ENCODE measurements around the gene PPP1CA. TPM values are rescaled to one million over a fixed set of nuclear protein-coding genes. Genes with fewer than 3 reads are reported as not detected.
"Not testable (repeated sequence)": the region's sequence is repeated elsewhere in the genome, so short reads cannot be mapped to it uniquely, and the experiment has no call there.

The PPP1CA gene
- total RNA-seq, 1 experiment from 2014 or later, result 169 TPM

- H3K9me3 ChIP-seq (replicated peaks), result no peaks in the 10 kb centered on the region
- peaks cover 33% of the 10 kb centered on the region for H3K27me3 ChIP-seq
- no peak for DNase-seq
- no peaks in the 10 kb centered on the region for H3K36me3 ChIP-seq
- H3K27ac ChIP-seq, result no peak overlapping the region
- peaks cover 6% of the 10 kb centered on the region; the same call in 1 of the 2 replicates for H3K4me1 ChIP-seq
- no peak overlapping the region for H3K4me3 ChIP-seq
Observed at GRCh38 chr11:67406420-67406968, 4.8 kb upstream of the PPP1CA start.

DNA sequence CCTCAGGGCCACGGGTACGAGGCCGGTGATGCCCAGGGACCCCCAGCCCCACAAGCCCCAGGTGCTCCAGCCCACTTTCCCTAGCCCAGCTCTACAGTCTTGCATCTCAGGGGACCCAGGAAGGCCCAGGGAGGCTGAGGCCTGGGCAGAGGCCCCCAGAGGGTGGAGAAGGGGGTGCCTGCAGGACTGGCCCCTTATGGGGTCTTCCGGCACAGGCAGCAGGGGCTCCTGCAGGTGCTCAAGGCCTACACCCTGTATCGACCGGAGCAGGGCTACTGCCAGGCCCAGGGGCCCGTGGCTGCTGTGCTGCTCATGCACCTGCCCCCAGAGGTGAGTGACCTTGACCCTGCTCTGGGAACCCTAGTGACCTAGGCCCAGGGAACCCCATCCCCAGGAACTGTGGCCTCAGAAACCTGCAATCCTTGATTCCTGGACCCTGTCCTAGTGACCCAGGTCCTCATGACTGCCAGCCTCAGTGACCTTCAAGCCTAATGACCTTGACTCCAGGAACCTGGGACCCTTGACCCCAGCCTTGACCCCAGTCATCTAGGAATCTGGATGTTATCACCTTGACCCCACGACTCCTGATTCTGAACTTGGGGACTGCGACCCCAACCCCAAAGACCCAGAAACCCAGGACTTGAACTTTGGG lies 4.2 kb upstream of the PPP1CA start:
- Histone ChIP-seq H3K36me3 (no peaks in the 10 kb centered on the region), H3K27ac (no peak overlapping the region), H3K4me1 (peaks cover 6% of the 10 kb centered on the region; the same call in 1 of the 2 replicates), H3K4me3 (no peak overlapping the region), H3K9me3 (replicated peaks) (no peaks in the 10 kb centered on the region), H3K27me3 (peaks cover 32% of the 10 kb centered on the region)
- DNase-seq, result no peak

DNA sequence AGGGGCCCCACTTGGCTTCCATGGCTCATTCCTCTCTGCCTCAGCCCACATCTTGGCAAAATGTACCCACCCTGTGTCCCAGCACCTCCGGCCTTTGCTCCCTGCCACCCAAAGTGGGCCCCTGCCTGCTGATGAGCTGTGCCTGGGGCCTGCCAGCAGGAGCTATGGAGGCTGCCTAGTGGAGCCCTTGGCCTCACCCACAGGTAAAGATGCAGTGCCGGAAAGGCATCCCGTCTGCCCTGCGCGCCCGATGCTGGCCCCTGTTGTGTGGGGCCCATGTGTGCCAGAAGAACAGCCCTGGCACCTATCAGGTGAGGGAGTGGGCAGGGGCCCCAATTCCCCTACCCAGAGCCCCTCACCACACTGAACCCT lies 3.5 kb upstream of the PPP1CA start:
- Histone ChIP-seq H3K4me1 (peaks cover 7% of the 10 kb centered on the region; the same call in 1 of the 2 replicates), H3K36me3 (no peaks in the 10 kb centered on the region; the same call in 1 of the 2 replicates), H3K27ac (no peak overlapping the region), H3K4me3 (no peak overlapping the region), H3K27me3 (peaks cover 26% of the 10 kb centered on the region), H3K9me3 (replicated peaks) (no peaks in the 10 kb centered on the region)
- DNase-seq, result no peak

- Histone ChIP-seq H3K4me3 (no peak overlapping the region), H3K4me1 (peaks cover 7% of the 10 kb centered on the region; the same call in 1 of the 2 replicates), H3K27ac (no peak overlapping the region), H3K9me3 (replicated peaks) (no peaks in the 10 kb centered on the region), H3K36me3 (peaks cover under 1% of the 10 kb centered on the region), H3K27me3 (peaks cover 21% of the 10 kb centered on the region)
- DNase-seq, result no peak
Observed at GRCh38 chr11:67404515-67405195, 3.0 kb upstream of the PPP1CA start.

DNA sequence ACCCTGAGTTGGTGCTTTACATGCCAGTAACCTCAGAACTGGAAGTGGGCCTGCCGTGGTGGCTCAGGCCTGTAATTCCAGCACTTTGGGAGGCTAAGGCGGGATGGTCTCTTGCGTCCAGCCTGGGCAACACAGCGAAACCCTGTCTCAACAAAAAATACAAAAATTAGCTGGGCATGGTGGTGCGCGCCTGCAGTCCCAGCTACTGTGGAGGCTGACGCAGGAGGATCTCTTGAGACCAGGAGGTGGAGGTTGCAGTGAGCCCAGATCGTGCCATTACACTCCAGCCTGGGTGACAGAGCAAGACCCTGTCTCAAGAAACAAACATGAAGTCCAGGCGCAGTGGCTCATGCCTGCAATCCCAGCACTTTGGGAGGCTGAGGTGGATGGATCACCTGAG lies 1.4 kb upstream of the PPP1CA start:
- not testable (repeated sequence) for H3K36me3 ChIP-seq; H3K4me1 ChIP-seq; H3K9me3 ChIP-seq (replicated peaks); H3K4me3 ChIP-seq; DNase-seq; H3K27me3 ChIP-seq; H3K27ac ChIP-seq

- H3K9me3 ChIP-seq (replicated peaks); H3K27me3 ChIP-seq; H3K4me1 ChIP-seq; DNase-seq: not testable (repeated sequence)
- H3K36me3 ChIP-seq, result peaks cover 13% of the 10 kb centered on the region
- peak overlapping the region; percentile 35; the same call in 1 of the 2 replicates for H3K27ac ChIP-seq
- H3K4me3 ChIP-seq, result peak overlapping the region; percentile 78
Observed at GRCh38 chr11:67402192-67402839, 658 bp upstream of the PPP1CA start.

DNA sequence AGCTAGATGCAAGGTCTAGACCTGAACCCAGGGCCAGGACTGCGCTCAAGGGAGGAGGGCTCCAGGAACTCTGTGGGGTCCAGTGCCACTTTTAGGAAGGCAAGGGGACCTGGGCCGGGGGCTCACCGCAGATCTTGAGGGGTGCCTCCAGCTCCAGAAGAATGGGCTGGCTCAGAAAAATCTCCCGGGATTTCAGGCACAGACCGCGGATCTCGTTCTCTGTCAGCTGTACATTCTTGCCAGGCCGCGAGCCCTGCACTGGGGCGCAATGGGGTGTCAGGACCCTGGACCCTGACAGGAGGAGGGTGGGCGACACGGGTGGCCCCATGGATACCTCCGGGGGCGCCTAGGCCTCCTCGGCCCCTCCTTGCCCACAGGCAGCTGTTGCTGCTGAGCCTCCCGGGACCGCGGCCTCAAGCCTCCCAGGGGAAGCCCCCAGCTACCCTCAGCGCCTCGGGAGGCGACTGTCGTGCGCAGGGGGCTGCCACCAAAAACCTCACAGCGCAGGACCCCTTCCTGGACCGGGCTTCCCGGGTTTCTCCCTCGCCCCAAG lies 640 bp downstream of the PPP1CA start:
- DNase-seq, result peak in 1 of 2 experiments; percentile 53
- H3K4me1 ChIP-seq, result peaks cover 5% of the 10 kb centered on the region; the same call in 1 of the 2 replicates
- peak overlapping the region; percentile 70 for H3K27ac ChIP-seq
- H3K36me3 ChIP-seq, result peaks cover 14% of the 10 kb centered on the region
- H3K4me3 ChIP-seq, result peak overlapping the region; percentile 78
- H3K9me3 ChIP-seq (replicated peaks), result no peaks in the 10 kb centered on the region
- H3K27me3 ChIP-seq, result no peaks in the 10 kb centered on the region

- Histone ChIP-seq H3K4me1 (peaks cover 5% of the 10 kb centered on the region; the same call in 1 of the 2 replicates), H3K27me3 (no peaks in the 10 kb centered on the region), H3K36me3 (peaks cover 18% of the 10 kb centered on the region), H3K9me3 (replicated peaks) (no peaks in the 10 kb centered on the region), H3K27ac (peak overlapping the region; percentile 70), H3K4me3 (peak overlapping the region; percentile 78)
- DNase-seq, result no peak
Observed at GRCh38 chr11:67400251-67400941, 1.3 kb downstream of the PPP1CA start.

GRCh38 chr11:67398661-67399563 lies 2.7 kb downstream of the PPP1CA start:
- DNase-seq, result no peak
- Histone ChIP-seq H3K4me1 (peaks cover 5% of the 10 kb centered on the region; the same call in 1 of the 2 replicates), H3K36me3 (peaks cover 18% of the 10 kb centered on the region), H3K27me3 (no peaks in the 10 kb centered on the region), H3K27ac (no peak overlapping the region), H3K4me3 (no peak overlapping the region), H3K9me3 (replicated peaks) (no peaks in the 10 kb centered on the region)

DNA sequence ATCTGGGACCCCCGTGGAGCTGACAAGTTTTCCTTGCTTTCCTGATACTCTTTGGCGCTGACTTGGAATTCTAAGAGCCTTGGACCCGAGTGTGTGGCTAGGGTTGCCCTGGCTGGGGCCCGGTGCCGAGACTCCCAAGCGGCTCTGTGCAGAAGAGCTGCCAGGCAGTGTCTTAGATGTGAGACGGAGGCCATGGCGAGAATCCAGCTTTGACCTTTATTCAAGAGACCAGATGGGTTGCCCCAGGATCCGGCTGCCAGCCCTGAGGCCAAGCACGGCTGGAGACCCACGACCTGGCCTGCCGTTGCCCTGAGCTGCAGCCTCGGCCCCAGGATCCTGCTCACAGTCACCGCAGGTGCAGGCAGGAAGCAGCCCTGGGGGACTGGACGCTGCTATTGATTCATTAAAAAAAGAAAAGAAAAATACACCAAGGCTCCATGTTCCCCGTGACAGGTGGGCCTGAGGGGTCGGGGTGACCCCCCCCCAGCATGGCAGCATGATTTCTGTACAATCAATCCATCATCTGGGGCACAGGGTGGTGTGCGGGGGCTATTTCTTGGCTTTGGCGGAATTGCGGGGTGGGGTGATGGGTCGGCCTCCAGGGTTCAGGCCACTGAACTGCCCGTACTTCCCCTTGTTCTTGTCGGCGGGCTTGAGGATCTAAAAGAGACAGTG lies 3.5 kb downstream of the PPP1CA start:
- Histone ChIP-seq H3K36me3 (peaks cover 18% of the 10 kb centered on the region), H3K9me3 (replicated peaks) (no peaks in the 10 kb centered on the region), H3K4me1 (peaks cover 5% of the 10 kb centered on the region; the same call in 1 of the 2 replicates), H3K27me3 (no peaks in the 10 kb centered on the region), H3K27ac (no peak overlapping the region), H3K4me3 (no peak overlapping the region)
- no peak for DNase-seq

DNA sequence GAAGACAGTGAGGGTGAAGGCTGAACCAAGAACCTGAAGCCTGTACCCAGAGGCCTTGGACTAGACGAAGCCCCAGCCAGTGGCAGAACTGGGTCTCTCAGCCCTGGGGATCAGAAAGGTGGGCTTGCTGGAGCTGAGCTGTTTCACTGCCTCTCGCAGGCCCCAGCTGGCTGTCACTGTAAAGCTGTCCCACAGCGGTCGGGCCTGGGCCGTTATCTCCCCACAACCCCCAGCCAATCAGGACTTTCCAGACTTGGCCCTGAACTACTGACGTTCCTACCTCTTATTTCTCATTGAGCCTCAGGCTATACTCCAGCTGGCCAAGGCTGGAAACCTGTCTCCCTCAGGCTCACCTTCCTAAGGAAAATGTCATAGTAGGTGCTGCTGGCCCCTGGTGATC lies 4.1 kb downstream of the PPP1CA start:
- Histone ChIP-seq H3K36me3 (peaks cover 18% of the 10 kb centered on the region), H3K4me3 (no peak overlapping the region), H3K9me3 (replicated peaks) (no peaks in the 10 kb centered on the region), H3K4me1 (peaks cover 4% of the 10 kb centered on the region; the same call in 1 of the 2 replicates), H3K27me3 (no peaks in the 10 kb centered on the region), H3K27ac (no peak overlapping the region)
- no peak for DNase-seq

GRCh38 chr11:67396587-67397389 lies 4.9 kb downstream of the PPP1CA start:
- Histone ChIP-seq H3K4me1 (0 out of 2 replicates have a peak, but pooled peaks cover 2% of the 10 kb centered on the region), H3K9me3 (replicated peaks) (no peaks in the 10 kb centered on the region), H3K36me3 (peaks cover 18% of the 10 kb centered on the region), H3K27me3 (no peaks in the 10 kb centered on the region), H3K4me3 (no peak overlapping the region), H3K27ac (no peak overlapping the region)
- DNase-seq, result no peak
